ENCODE results near the gene CAPZA2. TPM values are rescaled to one million over a fixed set of nuclear protein-coding genes. Genes with fewer than 3 reads are reported as not detected.

The CAPZA2 gene
- total RNA-seq, 1 experiment from 2014 or later: 57.7 TPM

DNA sequence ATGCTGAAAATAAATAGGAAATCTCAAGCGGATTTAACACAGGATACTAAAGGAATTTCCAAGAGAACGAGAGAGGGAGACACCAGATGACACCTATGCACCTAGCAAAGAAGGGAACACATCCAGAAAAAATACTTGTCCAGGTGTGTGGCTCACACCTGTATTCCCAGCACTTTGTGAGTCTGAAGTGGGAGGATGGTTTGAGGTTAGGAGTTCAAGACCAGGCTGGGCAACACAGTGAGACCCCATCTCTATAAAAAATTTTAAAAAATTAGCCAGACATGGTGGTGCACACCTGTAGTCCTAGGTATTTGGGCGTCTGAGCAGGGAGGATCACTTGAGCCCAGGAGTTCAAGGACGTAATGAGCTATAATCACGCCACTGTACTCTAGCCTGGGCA, 11.2 kb upstream of the CAPZA2 start:
- Histone ChIP-seq H3K27ac (ENCODE audit: low read length) (no peak overlapping the region), H3K9me2 (replicated peaks; ENCODE audit: low read length) (0 out of 2 replicates have a peak, but pooled peaks cover 4% of the 10 kb centered on the region), H3K4me1 (ENCODE audit: insufficient read depth, low read length) (no peaks in the 10 kb centered on the region), H3K9ac (ENCODE audit: low read length) (no peak overlapping the region), H3F3A (ENCODE audit: low read length, unreplicated experiment) (no peaks in the 10 kb centered on the region), H3K9me3 (ENCODE audit: low read length) (no peaks in the 10 kb centered on the region), H3K4me2 (ENCODE audit: low read length) (no peak overlapping the region), H2AFZ (ENCODE audit: low read length) (no peak overlapping the region), H4K20me1 (ENCODE audit: low read length) (no peaks in the 10 kb centered on the region), H3K79me2 (ENCODE audit: low read length) (no peaks in the 10 kb centered on the region), H3K36me3 (ENCODE audit: low read depth, low read length) (no peaks in the 10 kb centered on the region), H3K27me3 (ENCODE audit: low read length) (no peaks in the 10 kb centered on the region), H3K4me3 (ENCODE audit: low read length) (no peak overlapping the region)
- CTCF ChIA-PET: no interaction called here
- intact Hi-C loops (cut with micrococcal nuclease): no loop called here
- no peak for DNase-seq
- no peak for TF ChIP-seq EZH2phosphoT487 (IDR thresholded peaks at IDR 0.05; ENCODE audit: borderline replicate concordance, low read length)
- no peak for TF ChIP-seq EZH2 (IDR thresholded peaks at IDR 0.05; ENCODE audit: low read length, unreplicated experiment)
- TF ChIP-seq, protein P1, sequence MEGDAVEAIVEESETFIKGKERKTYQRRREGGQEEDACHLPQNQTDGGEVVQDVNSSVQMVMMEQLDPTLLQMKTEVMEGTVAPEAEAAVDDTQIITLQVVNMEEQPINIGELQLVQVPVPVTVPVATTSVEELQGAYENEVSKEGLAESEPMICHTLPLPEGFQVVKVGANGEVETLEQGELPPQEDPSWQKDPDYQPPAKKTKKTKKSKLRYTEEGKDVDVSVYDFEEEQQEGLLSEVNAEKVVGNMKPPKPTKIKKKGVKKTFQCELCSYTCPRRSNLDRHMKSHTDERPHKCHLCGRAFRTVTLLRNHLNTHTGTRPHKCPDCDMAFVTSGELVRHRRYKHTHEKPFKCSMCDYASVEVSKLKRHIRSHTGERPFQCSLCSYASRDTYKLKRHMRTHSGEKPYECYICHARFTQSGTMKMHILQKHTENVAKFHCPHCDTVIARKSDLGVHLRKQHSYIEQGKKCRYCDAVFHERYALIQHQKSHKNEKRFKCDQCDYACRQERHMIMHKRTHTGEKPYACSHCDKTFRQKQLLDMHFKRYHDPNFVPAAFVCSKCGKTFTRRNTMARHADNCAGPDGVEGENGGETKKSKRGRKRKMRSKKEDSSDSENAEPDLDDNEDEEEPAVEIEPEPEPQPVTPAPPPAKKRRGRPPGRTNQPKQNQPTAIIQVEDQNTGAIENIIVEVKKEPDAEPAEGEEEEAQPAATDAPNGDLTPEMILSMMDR (conservative IDR thresholded peaks at IDR 0.05; ENCODE audit: low read depth, low read length): no peak
- no peak for ATAC-seq
- BruUV-seq (replicated peaks): no TSS peak
- POLR2A ChIA-PET (ENCODE audit: unreplicated experiment): interaction anchor here (0.6 kb wide), 1 partner anchor 213 kb away, joined by 3 read pairs; no protein-coding TSS in a partner anchor

DNA sequence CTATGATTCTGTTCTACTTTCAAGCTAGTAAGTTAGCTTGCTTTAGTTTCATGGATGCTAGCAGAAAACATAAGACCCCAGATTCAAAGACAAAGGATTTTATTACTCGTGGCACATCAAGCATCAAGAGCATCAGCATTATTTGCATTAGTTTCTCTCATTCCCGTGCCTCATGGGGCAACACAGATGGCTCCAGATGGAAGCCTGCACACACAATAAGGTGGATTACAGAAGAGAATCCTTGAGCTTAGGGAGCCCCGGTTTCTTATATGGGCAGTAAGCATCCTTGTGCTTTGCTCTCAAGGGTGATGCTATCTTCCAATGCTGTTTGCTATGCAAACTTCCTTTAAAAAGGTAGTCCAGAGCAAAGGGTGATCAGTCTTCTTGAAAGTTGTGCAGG, 10.7 kb upstream of the CAPZA2 start:
- ChIA-PET POLR2A (ENCODE audit: unreplicated experiment) (interaction anchor here (0.6 kb wide), 1 partner anchor 212 kb away, joined by 3 read pairs; no protein-coding TSS in a partner anchor), CTCF (no interaction called here)
- H3K4me3 ChIP-seq (ENCODE audit: low read length): no peak overlapping the region
- no peaks in the 10 kb centered on the region for H3F3A ChIP-seq (ENCODE audit: low read length, unreplicated experiment)
- no peaks in the 10 kb centered on the region for H4K20me1 ChIP-seq (ENCODE audit: low read length)
- no peaks in the 10 kb centered on the region for H3K27me3 ChIP-seq (ENCODE audit: low read length)
- H3K36me3 ChIP-seq (ENCODE audit: low read depth, low read length): no peaks in the 10 kb centered on the region
- H3K9ac ChIP-seq (ENCODE audit: low read length): no peak overlapping the region
- H3K9me3 ChIP-seq (ENCODE audit: low read length): no peaks in the 10 kb centered on the region
- BruUV-seq (replicated peaks): no TSS peak
- ATAC-seq: no peak
- intact Hi-C loops (cut with micrococcal nuclease): no loop called here
- H3K9me2 ChIP-seq (replicated peaks; ENCODE audit: low read length): 0 out of 2 replicates have a peak, but pooled peaks cover 4% of the 10 kb centered on the region
- no peak overlapping the region for H2AFZ ChIP-seq (ENCODE audit: low read length)
- no peaks in the 10 kb centered on the region for H3K4me1 ChIP-seq (ENCODE audit: insufficient read depth, low read length)
- H3K79me2 ChIP-seq (ENCODE audit: low read length): no peaks in the 10 kb centered on the region
- DNase-seq: no peak
- TF ChIP-seq EZH2 (IDR thresholded peaks at IDR 0.05; ENCODE audit: low read length, unreplicated experiment): no peak
- TF ChIP-seq, protein P1 (conservative IDR thresholded peaks at IDR 0.05; ENCODE audit: low read depth, low read length): no peak
- no peak for TF ChIP-seq EZH2phosphoT487 (IDR thresholded peaks at IDR 0.05; ENCODE audit: borderline replicate concordance, low read length)
- H3K27ac ChIP-seq (ENCODE audit: low read length): no peak overlapping the region
- H3K4me2 ChIP-seq (ENCODE audit: low read length): no peak overlapping the region

DNA sequence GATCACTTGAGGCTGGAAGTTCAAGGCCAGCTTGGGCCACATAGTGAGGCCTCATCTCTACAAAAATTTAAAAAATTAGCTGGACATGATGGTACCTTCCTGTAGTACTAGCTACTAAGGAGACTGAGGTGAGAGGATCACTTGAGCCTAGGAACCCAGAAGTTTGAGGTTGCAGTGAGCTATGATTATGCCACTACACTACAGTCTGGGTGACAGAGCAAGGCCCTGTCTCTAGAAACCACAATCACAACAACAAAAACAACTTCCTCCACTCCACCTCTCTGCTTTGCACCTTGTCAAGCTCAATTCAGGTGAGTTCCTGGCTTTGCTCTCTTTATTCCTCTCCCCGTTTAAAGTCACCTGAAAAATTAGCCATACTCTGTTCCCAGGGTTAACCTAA, 8.3 kb upstream of the CAPZA2 start:
- H3K9me2 ChIP-seq (replicated peaks; ENCODE audit: low read length): 0 out of 2 replicates have a peak, but pooled peaks cover 4% of the 10 kb centered on the region
- TF ChIP-seq, protein P1 (conservative IDR thresholded peaks at IDR 0.05; ENCODE audit: low read depth, low read length): no peak
- TF ChIP-seq EZH2phosphoT487 (IDR thresholded peaks at IDR 0.05; ENCODE audit: borderline replicate concordance, low read length) (no peak), EZH2 (IDR thresholded peaks at IDR 0.05; ENCODE audit: low read length, unreplicated experiment) (no peak)
- H3F3A ChIP-seq (ENCODE audit: low read length, unreplicated experiment): no peaks in the 10 kb centered on the region
- ATAC-seq (no peak), DNase-seq (no peak)
- intact Hi-C loops (cut with micrococcal nuclease): no loop called here
- H4K20me1 ChIP-seq (ENCODE audit: low read length): no peaks in the 10 kb centered on the region
- no peaks in the 10 kb centered on the region for H3K79me2 ChIP-seq (ENCODE audit: low read length)
- H3K9ac ChIP-seq (ENCODE audit: low read length): no peak overlapping the region
- no peaks in the 10 kb centered on the region for H3K9me3 ChIP-seq (ENCODE audit: low read length)
- no TSS peak for BruUV-seq (replicated peaks)
- H3K4me3 ChIP-seq (ENCODE audit: low read length): no peak overlapping the region
- ChIA-PET CTCF (no interaction called here), POLR2A (ENCODE audit: unreplicated experiment) (interaction anchor here (0.5 kb wide), 1 partner anchor 270 kb away, joined by 3 read pairs; no protein-coding TSS in a partner anchor)
- H3K4me1 ChIP-seq (ENCODE audit: insufficient read depth, low read length): peaks cover 3% of the 10 kb centered on the region
- H3K27me3 ChIP-seq (ENCODE audit: low read length): no peaks in the 10 kb centered on the region
- H3K27ac ChIP-seq (ENCODE audit: low read length): no peak overlapping the region
- H2AFZ ChIP-seq (ENCODE audit: low read length): no peak overlapping the region
- no peak overlapping the region for H3K4me2 ChIP-seq (ENCODE audit: low read length)
- H3K36me3 ChIP-seq (ENCODE audit: low read depth, low read length): no peaks in the 10 kb centered on the region
